HepG2 (cell line): ENCODE results near the gene SYNGAP1. TPM values are rescaled to one million over a fixed set of nuclear protein-coding genes. Genes with fewer than 3 reads are reported as not detected.

Experiments
- DMAP1 ChIP-seq: IDR thresholded peaks from 2 replicates; pipeline ENCODE4 v1.6.1; 2016
- FOXJ3 ChIP-seq: sonication (generic); formaldehyde crosslinking; IDR thresholded peaks from 2 replicates; pipeline ENCODE4 v1.4.0; 2020; ENCODE audit warnings: missing genetic modification reagents, mild to moderate bottlenecking, borderline replicate concordance
- ISL2 ChIP-seq: sonication (generic); formaldehyde crosslinking; IDR thresholded peaks from 2 replicates; pipeline ENCODE4 v1.5.0; 2020; ENCODE audit warnings: missing genetic modification reagents
- JDP2 ChIP-seq: sonication (generic); formaldehyde crosslinking; IDR thresholded peaks from 2 replicates; pipeline ENCODE4 v1.8.1; 2022; ENCODE audit warnings: missing genetic modification reagents, borderline replicate concordance
- KDM1A ChIP-seq: IDR thresholded peaks from 2 replicates; pipeline ENCODE4 v1.6.1; 2016; ENCODE audit warnings: missing compliant biosample characterization
- NCOA5 ChIP-seq: sonication (generic); formaldehyde crosslinking; IDR thresholded peaks from 2 replicates; pipeline ENCODE4 v1.4.0; 2020; ENCODE audit warnings: missing genetic modification reagents
- NFRKB ChIP-seq: fragments of 450-650 bp; IDR thresholded peaks from 2 replicates; pipeline ENCODE4 v1.6.1; 2017
- PITX1 ChIP-seq: sonication (generic); formaldehyde crosslinking; IDR thresholded peaks from 2 replicates; pipeline ENCODE4 v1.5.1; 2020; ENCODE audit warnings: mild to moderate bottlenecking, missing genetic modification reagents
- POGZ ChIP-seq: sonication (generic); formaldehyde crosslinking; IDR thresholded peaks from 2 replicates; pipeline ENCODE4 v1.4.0; 2020; ENCODE audit warnings: mild to moderate bottlenecking, missing genetic modification reagents
- RBFOX2 ChIP-seq: fragments of 200-400 bp; formaldehyde crosslinking; IDR thresholded peaks from 2 replicates; pipeline ENCODE4 v1.6.1; 2017; ENCODE audit warnings: low read depth, mild to moderate bottlenecking, low read length
- SATB2 ChIP-seq: sonication (generic); formaldehyde crosslinking; IDR thresholded peaks from 2 replicates; pipeline ENCODE4 v1.5.0; 2020; ENCODE audit warnings: missing genetic modification reagents
- SMAD3 ChIP-seq: sonication (generic); formaldehyde crosslinking; IDR thresholded peaks from 2 replicates; pipeline ENCODE4 v1.4.0; 2020; ENCODE audit warnings: missing genetic modification reagents
- SPEN ChIP-seq: sonication (generic); formaldehyde crosslinking; IDR thresholded peaks from 2 replicates; pipeline ENCODE4 v1.5.1; 2020; ENCODE audit warnings: low read depth, mild to moderate bottlenecking, missing genetic modification reagents
- TCF12 ChIP-seq, 2 experiments: fragments of 450-650 bp in 1 of 2; sonication (generic) in 1 of 2; formaldehyde crosslinking in 1 of 2; IDR thresholded peaks; 2 replicates each; pipeline versions ENCODE4 v1.6.1 to v1.8.0; 2017 to 2022; ENCODE audit warnings: antibody characterized with exemption in 1 of 2, mild to moderate bottlenecking in 1 of 2, missing genetic modification reagents in 1 of 2, moderate library complexity in 1 of 2
- THAP11 ChIP-seq: IDR thresholded peaks from 2 replicates; pipeline ENCODE4 v1.6.1; 2016; ENCODE audit warnings: missing biosample characterization, missing genetic modification reagents
- ZNF207 ChIP-seq: fragments of 450-650 bp; IDR thresholded peaks from 2 replicates; pipeline ENCODE4 v1.6.1; 2016; ENCODE audit warnings: antibody characterized with exemption, borderline replicate concordance
- ZNF446 ChIP-seq: sonication (generic); formaldehyde crosslinking; IDR thresholded peaks from 2 replicates; pipeline ENCODE4 v1.5.0; 2020; ENCODE audit warnings: mild to moderate bottlenecking, missing genetic modification reagents
- ZNF75D ChIP-seq: sonication (generic); formaldehyde crosslinking; IDR thresholded peaks from 2 replicates; pipeline ENCODE4 v1.8.1; 2023; ENCODE audit warnings: missing genetic modification reagents, mild to moderate bottlenecking, borderline replicate concordance
- polyA plus RNA-seq, 8 experiments: library from polyadenylated mRNA; depleted of rRNA in 3 of 8; stranded (reverse) in 7 of 8; unstranded in 1 of 8; fragments of >200 nt; fragmentation: Illumina TruSeq in 4 of 8; extraction: Trizol in 4 of 8; gene quantifications; 2 replicates each; pipeline versions ENCODE4 v1.2.1 to v1.2.3, GENCODE V29; 2011 to 2016; ENCODE audit warnings: low read depth in 4 of 8, missing spikeins in 1 of 8, mixed read lengths in 1 of 8; ENCODE audit not compliant: insufficient read depth in 1 of 8
- total RNA-seq, 5 experiments: library from RNA; depleted of rRNA; stranded (reverse); fragments of >200 nt; fragmentation: Illumina TruSeq; extraction: Trizol; gene quantifications; 2 replicates each; pipeline ENCODE4 v1.2.3, GENCODE V29; 2016; ENCODE audit warnings: low read depth in 1 of 5
- TF ChIP-seq, protein P1 (sequence below): sonication (generic); formaldehyde crosslinking; IDR thresholded peaks from 2 replicates; pipeline ENCODE4 v1.5.1; 2020; ENCODE audit warnings: missing genetic modification reagents, mild to moderate bottlenecking, borderline replicate concordance
- TF ChIP-seq, protein P2 (sequence below): sonication (generic); formaldehyde crosslinking; IDR thresholded peaks from 2 replicates; pipeline ENCODE4 v1.4.0; 2020; ENCODE audit warnings: missing genetic modification reagents, borderline replicate concordance
- TF ChIP-seq, protein P3 (sequence below): sonication (generic); formaldehyde crosslinking; IDR thresholded peaks from 2 replicates; pipeline ENCODE4 v1.4.0; 2020; ENCODE audit warnings: mild to moderate bottlenecking, missing genetic modification reagents
- TF ChIP-seq, protein P4 (sequence below): sonication (generic); formaldehyde crosslinking; IDR thresholded peaks from 2 replicates; pipeline ENCODE4 v1.5.1; 2020; ENCODE audit warnings: missing genetic modification reagents, mild to moderate bottlenecking, borderline replicate concordance

SYNGAP1 gene
- total and polyA plus RNA-seq, 2 of the 13 experiments (the other 11 are each of a cell fraction or from before 2014, with no cell fraction given) = 0.75 to 1.1 TPM

DNA sequence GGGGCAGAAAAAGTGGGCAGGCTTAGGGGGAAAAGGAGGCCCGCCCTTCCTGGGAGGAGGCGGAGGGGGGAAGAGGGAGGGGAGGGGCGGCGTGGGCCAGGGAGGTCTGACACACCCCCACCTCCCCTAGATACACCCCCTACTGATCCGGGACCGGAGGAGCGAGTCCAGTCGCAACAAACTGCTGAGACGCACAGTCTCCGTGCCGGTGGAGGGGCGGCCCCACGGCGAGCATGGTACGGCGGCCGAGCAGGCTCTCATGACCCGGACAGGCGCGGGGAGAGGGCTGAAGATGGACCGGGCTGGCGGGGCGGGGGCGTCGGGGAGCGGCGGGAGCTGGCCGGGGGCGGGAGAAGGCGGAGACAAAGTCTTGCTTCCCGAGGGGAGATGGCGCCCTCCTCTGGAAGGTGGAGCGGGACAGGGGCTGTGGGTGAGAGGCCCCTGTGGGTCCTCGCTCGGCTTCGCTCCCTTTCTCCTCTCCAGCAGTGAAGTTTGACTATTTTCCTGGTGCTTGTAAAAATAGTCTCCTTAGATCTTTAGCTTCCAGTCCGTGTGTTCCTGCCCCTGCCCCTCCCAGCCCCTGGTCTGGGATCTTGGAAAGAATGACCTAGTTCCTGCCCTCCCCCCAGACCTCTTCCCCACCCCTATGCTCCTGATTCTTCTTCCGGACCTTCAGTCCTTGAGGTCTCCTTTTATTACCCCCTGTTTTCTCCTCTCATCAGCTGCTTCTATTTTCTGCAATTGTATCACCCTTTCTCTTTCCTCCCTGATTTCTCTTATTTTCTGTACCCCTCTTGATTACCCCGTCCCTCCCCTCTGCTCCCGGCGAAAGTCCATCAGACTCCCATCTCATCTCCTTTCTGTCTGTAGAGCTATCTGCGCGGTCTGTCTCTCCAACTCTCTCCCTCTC is 6.1 kb downstream of the SYNGAP1 start (continued):
- TF ChIP-seq, protein P1, sequence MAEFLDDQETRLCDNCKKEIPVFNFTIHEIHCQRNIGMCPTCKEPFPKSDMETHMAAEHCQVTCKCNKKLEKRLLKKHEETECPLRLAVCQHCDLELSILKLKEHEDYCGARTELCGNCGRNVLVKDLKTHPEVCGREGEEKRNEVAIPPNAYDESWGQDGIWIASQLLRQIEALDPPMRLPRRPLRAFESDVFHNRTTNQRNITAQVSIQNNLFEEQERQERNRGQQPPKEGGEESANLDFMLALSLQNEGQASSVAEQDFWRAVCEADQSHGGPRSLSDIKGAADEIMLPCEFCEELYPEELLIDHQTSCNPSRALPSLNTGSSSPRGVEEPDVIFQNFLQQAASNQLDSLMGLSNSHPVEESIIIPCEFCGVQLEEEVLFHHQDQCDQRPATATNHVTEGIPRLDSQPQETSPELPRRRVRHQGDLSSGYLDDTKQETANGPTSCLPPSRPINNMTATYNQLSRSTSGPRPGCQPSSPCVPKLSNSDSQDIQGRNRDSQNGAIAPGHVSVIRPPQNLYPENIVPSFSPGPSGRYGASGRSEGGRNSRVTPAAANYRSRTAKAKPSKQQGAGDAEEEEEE (CRISPR knock-in tag) = no peak
- TF ChIP-seq ZNF75D (CRISPR knock-in tag) = no peak
- no peak for TF ChIP-seq NCOA5 (CRISPR knock-in tag)
- TF ChIP-seq FOXJ3 = no peak
- TF ChIP-seq SATB2 = no peak
- TF ChIP-seq ZNF446 = no peak
- TF ChIP-seq JDP2 (CRISPR knock-in tag) = no peak
- TF ChIP-seq POGZ (CRISPR knock-in tag) = peak; percentile 41; the same call in 1 of the 2 replicates
- TF ChIP-seq, protein P2, sequence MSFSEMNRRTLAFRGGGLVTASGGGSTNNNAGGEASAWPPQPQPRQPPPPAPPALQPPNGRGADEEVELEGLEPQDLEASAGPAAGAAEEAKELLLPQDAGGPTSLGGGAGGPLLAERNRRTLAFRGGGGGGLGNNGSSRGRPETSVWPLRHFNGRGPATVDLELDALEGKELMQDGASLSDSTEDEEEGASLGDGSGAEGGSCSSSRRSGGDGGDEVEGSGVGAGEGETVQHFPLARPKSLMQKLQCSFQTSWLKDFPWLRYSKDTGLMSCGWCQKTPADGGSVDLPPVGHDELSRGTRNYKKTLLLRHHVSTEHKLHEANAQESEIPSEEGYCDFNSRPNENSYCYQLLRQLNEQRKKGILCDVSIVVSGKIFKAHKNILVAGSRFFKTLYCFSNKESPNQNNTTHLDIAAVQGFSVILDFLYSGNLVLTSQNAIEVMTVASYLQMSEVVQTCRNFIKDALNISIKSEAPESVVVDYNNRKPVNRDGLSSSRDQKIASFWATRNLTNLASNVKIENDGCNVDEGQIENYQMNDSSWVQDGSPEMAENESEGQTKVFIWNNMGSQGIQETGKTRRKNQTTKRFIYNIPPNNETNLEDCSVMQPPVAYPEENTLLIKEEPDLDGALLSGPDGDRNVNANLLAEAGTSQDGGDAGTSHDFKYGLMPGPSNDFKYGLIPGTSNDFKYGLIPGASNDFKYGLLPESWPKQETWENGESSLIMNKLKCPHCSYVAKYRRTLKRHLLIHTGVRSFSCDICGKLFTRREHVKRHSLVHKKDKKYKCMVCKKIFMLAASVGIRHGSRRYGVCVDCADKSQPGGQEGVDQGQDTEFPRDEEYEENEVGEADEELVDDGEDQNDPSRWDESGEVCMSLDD (CRISPR knock-in tag) = no peak
- TF ChIP-seq KDM1A (CRISPR knock-in tag) = no peak
- TF ChIP-seq ZNF207 = no peak
- TF ChIP-seq NFRKB = no peak
- TF ChIP-seq TCF12 (IDR thresholded peaks at IDR 0.05) = no peak
- TF ChIP-seq TCF12 (CRISPR knock-in tag; IDR thresholded peaks at IDR 0.05) = no peak
- TF ChIP-seq THAP11 = peak; percentile 74
- TF ChIP-seq, protein P3, sequence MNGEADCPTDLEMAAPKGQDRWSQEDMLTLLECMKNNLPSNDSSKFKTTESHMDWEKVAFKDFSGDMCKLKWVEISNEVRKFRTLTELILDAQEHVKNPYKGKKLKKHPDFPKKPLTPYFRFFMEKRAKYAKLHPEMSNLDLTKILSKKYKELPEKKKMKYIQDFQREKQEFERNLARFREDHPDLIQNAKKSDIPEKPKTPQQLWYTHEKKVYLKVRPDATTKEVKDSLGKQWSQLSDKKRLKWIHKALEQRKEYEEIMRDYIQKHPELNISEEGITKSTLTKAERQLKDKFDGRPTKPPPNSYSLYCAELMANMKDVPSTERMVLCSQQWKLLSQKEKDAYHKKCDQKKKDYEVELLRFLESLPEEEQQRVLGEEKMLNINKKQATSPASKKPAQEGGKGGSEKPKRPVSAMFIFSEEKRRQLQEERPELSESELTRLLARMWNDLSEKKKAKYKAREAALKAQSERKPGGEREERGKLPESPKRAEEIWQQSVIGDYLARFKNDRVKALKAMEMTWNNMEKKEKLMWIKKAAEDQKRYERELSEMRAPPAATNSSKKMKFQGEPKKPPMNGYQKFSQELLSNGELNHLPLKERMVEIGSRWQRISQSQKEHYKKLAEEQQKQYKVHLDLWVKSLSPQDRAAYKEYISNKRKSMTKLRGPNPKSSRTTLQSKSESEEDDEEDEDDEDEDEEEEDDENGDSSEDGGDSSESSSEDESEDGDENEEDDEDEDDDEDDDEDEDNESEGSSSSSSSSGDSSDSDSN (CRISPR knock-in tag) = peak; percentile 58
- TF ChIP-seq DMAP1 (CRISPR knock-in tag) = 0 out of 2 replicates have a peak, but pooled peaks have one; percentile 68
- TF ChIP-seq ISL2 (CRISPR knock-in tag) = no peak
- TF ChIP-seq, protein P4, sequence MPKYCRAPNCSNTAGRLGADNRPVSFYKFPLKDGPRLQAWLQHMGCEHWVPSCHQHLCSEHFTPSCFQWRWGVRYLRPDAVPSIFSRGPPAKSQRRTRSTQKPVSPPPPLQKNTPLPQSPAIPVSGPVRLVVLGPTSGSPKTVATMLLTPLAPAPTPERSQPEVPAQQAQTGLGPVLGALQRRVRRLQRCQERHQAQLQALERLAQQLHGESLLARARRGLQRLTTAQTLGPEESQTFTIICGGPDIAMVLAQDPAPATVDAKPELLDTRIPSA = no peak
- no peak; the same call in 1 of the 2 replicates for TF ChIP-seq SMAD3 (CRISPR knock-in tag)
- TF ChIP-seq PITX1 (CRISPR knock-in tag) = 0 out of 2 replicates have a peak, but pooled peaks have one; percentile 9
- TF ChIP-seq RBFOX2 = peak; percentile 72
- TF ChIP-seq SPEN = peak; percentile 60
